Neutrophil (primary cell): ENCODE data around the gene GNG14.

Source experiments
- H3K27ac ChIP-seq: fragments of 200-600 bp; sonication (generic); 2 replicates; pipeline ENCODE4 v1.5.1; 2016; ENCODE audit warnings: mild to moderate bottlenecking, moderate library complexity
- H3K27me3 ChIP-seq: fragments of 200-600 bp; sonication (generic); 2 replicates; pipeline ENCODE4 v1.6.0; 2016; ENCODE audit warnings: mild to moderate bottlenecking
- H3K36me3 ChIP-seq: fragments of 200-600 bp; sonication (generic); 2 replicates; pipeline ENCODE4 v1.5.1; 2017
- H3K4me1 ChIP-seq, 2 experiments: fragments of 200-600 bp in 1 of 2; sonication (generic) in 1 of 2; 1 replicate in 1 of 2; 2 replicates in 1 of 2; pipeline versions ENCODE4 v1.5.1 to v1.6.1; 2013 to 2016; ENCODE audit warnings: low read depth in 1 of 2, low read length in 1 of 2, mild to moderate bottlenecking in 1 of 2, moderate library complexity in 1 of 2; ENCODE audit not compliant: control insufficient read depth in 1 of 2, insufficient read depth in 1 of 2
- H3K4me3 ChIP-seq, 2 experiments: fragments of 200-600 bp in 1 of 2; sonication (generic) in 1 of 2; 1 replicate in 1 of 2; 2 replicates in 1 of 2; pipeline ENCODE4 v1.5.1; 2013 to 2016; ENCODE audit warnings: low read depth in 1 of 2, low read length in 1 of 2, mild to moderate bottlenecking in 1 of 2, moderate library complexity in 1 of 2
- H3K9me3 ChIP-seq: fragments of 200-600 bp; sonication (generic); 2 replicates; pipeline ENCODE4 v1.5.1; 2016
- CTCF ChIP-seq: fragments of 200-600 bp; sonication (generic); IDR thresholded peaks from 2 replicates; pipeline ENCODE4 v1.5.1; 2016; ENCODE audit warnings: antibody characterized with exemption

GNG14 gene

GRCh38 chr19:12733369-12734214 lies 45.8 kb downstream of the GNG14 start:
- peaks cover 45 to 49% of the 10 kb centered on the region in 2 experiments for H3K4me1 ChIP-seq
- no peak for TF ChIP-seq CTCF
- H3K27ac ChIP-seq: peak overlapping the region; percentile 98
- H3K9me3 ChIP-seq: no peaks in the 10 kb centered on the region
- peaks cover 30% of the 10 kb centered on the region for H3K36me3 ChIP-seq
- no peaks in the 10 kb centered on the region for H3K27me3 ChIP-seq
- H3K4me3 ChIP-seq: peak overlapping the region; percentile 80 to 96

- Histone ChIP-seq H3K4me3 (peak within 1 kb of the TSS; percentile 85 to 89), H3K27me3 (no peaks in the 10 kb centered on the region), H3K4me1 (peaks cover 42 to 43% of the 10 kb centered on the region in 2 experiments), H3K27ac (peak within 1 kb of the TSS; percentile 71), H3K9me3 (no peaks in the 10 kb centered on the region), H3K36me3 (peaks cover 6% of the 10 kb centered on the region)
- peak; percentile 35 for TF ChIP-seq CTCF
Observed at GRCh38 chr19:12736995-12737834, 49.4 kb downstream of the GNG14 start, which contains the start of gene GET3. TSS of gene GET3 (plus strand) at chr19:12737497. CDS start at chr19:12737506, 9 bp downstream.

GRCh38 chr19:12737835-12738351 lies 50.1 kb downstream of the GNG14 start:
- Histone ChIP-seq H3K4me3 (peak overlapping the region; percentile 85 to 89), H3K9me3 (no peaks in the 10 kb centered on the region), H3K27me3 (no peaks in the 10 kb centered on the region), H3K36me3 (peaks cover 6% of the 10 kb centered on the region), H3K27ac (peak overlapping the region; percentile 71), H3K4me1 (peaks cover 35 to 37% of the 10 kb centered on the region in 2 experiments)
- TF ChIP-seq CTCF: no peak
